IMR-90 (cell line): ENCODE measurements around the gene RNF227. TPM values are rescaled to one million over a fixed set of nuclear protein-coding genes. Genes with fewer than 3 reads are reported as not detected.
A peak's percentile ranks its signal among the peaks of the same experiment; 100 is the strongest.

Source experiments
- ATAC-seq: fragments of 200-7000 bp; cut with Tn5 transposase; 2 replicates; pipeline ENCODE4 v1.9.1; 2020; ENCODE audit warnings: low read depth, mild to moderate bottlenecking, moderate library complexity
- BruUV-seq: library from RNA; stranded (reverse); fragments of 400-500 nt; replicated peaks from 2 replicates; lab custom pipeline; 2021; lab: Mats Ljungman, UMichigan
- CTCF ChIA-PET: fragments of 300-600 bp; formaldehyde crosslinking; extraction: SDS; loops from one replicate; lab custom pipeline; 2021; ENCODE audit warnings: antibody characterized with exemption; lab: Yijun Ruan, JAX
- POLR2A ChIA-PET: fragments of 300-600 bp; sonication (Branson Sonifier 250); formaldehyde crosslinking; loops from one replicate; lab custom pipeline; 2022; ENCODE audit warnings: antibody characterized with exemption; ENCODE audit not compliant: unreplicated experiment; lab: Charles Lee
- DNase-seq: peaks from one replicate; pipeline ENCODE4 v3.0.0; 2013
- H2AFZ ChIP-seq: replicated peaks from 2 replicates; pipeline ENCODE3; 2013; ENCODE audit warnings: low read length, mild to moderate bottlenecking; ENCODE audit not compliant: poor library complexity
- H2AK5ac ChIP-seq: 2 replicates; pipeline ENCODE4 v1.6.1; 2013; ENCODE audit warnings: low read depth, low read length, inconsistent platforms
- H2AK9ac ChIP-seq: replicated peaks from 2 replicates; pipeline ENCODE3; 2013; ENCODE audit warnings: mild to moderate bottlenecking, low read depth, low read length, moderate library complexity; ENCODE audit not compliant: poor library complexity
- H2BK120ac ChIP-seq: 2 replicates; pipeline ENCODE4 v1.6.1; 2013; ENCODE audit warnings: low read depth, low read length, inconsistent platforms
- H2BK15ac ChIP-seq: 3 replicates; pipeline ENCODE4 v1.6.1; 2013; ENCODE audit warnings: low read depth, low read length, inconsistent platforms
- H2BK20ac ChIP-seq: 2 replicates; pipeline ENCODE4 v1.6.1; 2013; ENCODE audit warnings: low read depth, mild to moderate bottlenecking, inconsistent platforms, low read length, moderate library complexity
- H2BK5ac ChIP-seq: 2 replicates; pipeline ENCODE4 v1.6.1; 2013; ENCODE audit warnings: mild to moderate bottlenecking, low read depth, low read length, inconsistent platforms; ENCODE audit not compliant: poor library complexity, severe bottlenecking
- H3K14ac ChIP-seq: replicated peaks from 2 replicates; pipeline ENCODE4 v1.6.1; 2013; ENCODE audit warnings: low read depth, low read length, inconsistent platforms
- H3K18ac ChIP-seq: 2 replicates; pipeline ENCODE4 v1.6.1; 2013; ENCODE audit warnings: low read depth, low read length, control low read depth
- H3K23ac ChIP-seq: 2 replicates; pipeline ENCODE4 v1.6.1; 2013; ENCODE audit warnings: low read depth, low read length, inconsistent platforms
- H3K27ac ChIP-seq: 2 replicates; pipeline ENCODE4 v1.5.1; 2013; ENCODE audit warnings: mild to moderate bottlenecking, control low read depth, low read length; ENCODE audit not compliant: insufficient read depth
- H3K27me3 ChIP-seq: 2 replicates; pipeline ENCODE4 v1.6.1; 2013; ENCODE audit warnings: low read length; ENCODE audit not compliant: control insufficient read depth, insufficient read depth
- H3K36me3 ChIP-seq: 2 replicates; pipeline ENCODE4 v1.6.1; 2013; ENCODE audit warnings: low read length, mixed read lengths; ENCODE audit not compliant: control insufficient read depth, insufficient read depth
- H3K4ac ChIP-seq: 2 replicates; pipeline ENCODE4 v1.6.1; 2013; ENCODE audit warnings: low read depth, low read length, inconsistent platforms
- H3K4me1 ChIP-seq: 2 replicates; pipeline ENCODE4 v1.6.1; 2013; ENCODE audit warnings: low read length, mixed read lengths; ENCODE audit not compliant: control insufficient read depth, insufficient read depth
- H3K4me2 ChIP-seq: 2 replicates; pipeline ENCODE4 v1.6.1; 2013; ENCODE audit warnings: low read depth, mild to moderate bottlenecking, control low read depth, low read length, moderate library complexity
- H3K4me3 ChIP-seq: 2 replicates; pipeline ENCODE4 v1.5.1; 2013; ENCODE audit warnings: low read depth, mild to moderate bottlenecking, control low read depth, low read length, moderate library complexity; ENCODE audit not compliant: insufficient read depth
- H3K56ac ChIP-seq: 2 replicates; pipeline ENCODE4 v1.6.1; 2013; ENCODE audit warnings: low read length, inconsistent platforms; ENCODE audit not compliant: insufficient read depth; ENCODE audit errors: extremely low read depth
- H3K79me1 ChIP-seq, 2 experiments: 2 replicates each; pipeline ENCODE4 v1.6.1; 2013; ENCODE audit warnings: low read length in 2 of 2, inconsistent platforms in 1 of 2, low read depth in 1 of 2
- H3K9ac ChIP-seq: 2 replicates; pipeline ENCODE4 v1.6.1; 2013; ENCODE audit warnings: low read depth, low read length, control low read depth
- H3K9me1 ChIP-seq: 2 replicates; pipeline ENCODE4 v1.6.1; 2013; ENCODE audit warnings: low read length, inconsistent platforms; ENCODE audit not compliant: insufficient read depth
- H3K9me3 ChIP-seq: 2 replicates; pipeline ENCODE4 v1.6.1; 2013; ENCODE audit warnings: low read length; ENCODE audit not compliant: control insufficient read depth, insufficient read depth
- H4K20me1 ChIP-seq: 2 replicates; pipeline ENCODE4 v1.6.1; 2013; ENCODE audit warnings: low read length, inconsistent platforms; ENCODE audit not compliant: insufficient read depth
- H4K5ac ChIP-seq: 2 replicates; pipeline ENCODE4 v1.6.1; 2013; ENCODE audit warnings: mild to moderate bottlenecking, low read depth, low read length, control low read depth
- H4K8ac ChIP-seq, 2 experiments: 2 replicates each; pipeline ENCODE4 v1.6.1; 2013; ENCODE audit warnings: low read depth in 2 of 2, low read length in 2 of 2, control low read depth in 1 of 2, inconsistent platforms in 1 of 2
- H4K91ac ChIP-seq: 2 replicates; pipeline ENCODE4 v1.6.1; 2013; ENCODE audit warnings: low read depth, low read length, inconsistent platforms; ENCODE audit not compliant: insufficient read depth
- BHLHE40 ChIP-seq: fragments of 150-350 bp; IDR thresholded peaks from 2 replicates; pipeline ENCODE4 v1.6.1; 2016; ENCODE audit warnings: mild to moderate bottlenecking, low read depth, low read length
- CHD1 ChIP-seq: IDR thresholded peaks from 2 replicates; pipeline ENCODE4 v1.6.1; 2012; ENCODE audit warnings: low read depth, low read length, improper control_type of control experiment
- ELK1 ChIP-seq: fragments of 150-350 bp; IDR thresholded peaks from 2 replicates; pipeline ENCODE4 v1.6.1; 2016; ENCODE audit warnings: low read depth, mild to moderate bottlenecking, low read length, moderate library complexity, borderline replicate concordance
- MAFK ChIP-seq: IDR thresholded peaks from 2 replicates; pipeline ENCODE4 v1.6.1; 2012; ENCODE audit warnings: low read depth, low read length, improper control_type of control experiment
- MAZ ChIP-seq: IDR thresholded peaks from 2 replicates; pipeline ENCODE4 v1.6.1; 2012; ENCODE audit warnings: low read depth, mild to moderate bottlenecking, low read length, improper control_type of control experiment, moderate library complexity, borderline replicate concordance
- MXI1 ChIP-seq: IDR thresholded peaks from 2 replicates; pipeline ENCODE4 v1.6.1; 2012; ENCODE audit warnings: low read depth, mild to moderate bottlenecking, low read length, moderate library complexity, borderline replicate concordance
- NFE2L2 ChIP-seq: fragments of 150-350 bp; IDR thresholded peaks from 2 replicates; pipeline ENCODE4 v1.6.1; 2016; ENCODE audit warnings: low read depth, mild to moderate bottlenecking, low read length
- POLR2A ChIP-seq: IDR thresholded peaks from 2 replicates; pipeline ENCODE4 v1.6.1; 2012; ENCODE audit warnings: mild to moderate bottlenecking, low read depth, low read length
- RAD21 ChIP-seq: IDR thresholded peaks from 2 replicates; pipeline ENCODE4 v1.6.1; 2012; ENCODE audit warnings: low read length, improper control_type of control experiment
- RCOR1 ChIP-seq: IDR thresholded peaks from 2 replicates; pipeline ENCODE4 v1.6.1; 2012; ENCODE audit warnings: mild to moderate bottlenecking, low read length, improper control_type of control experiment; ENCODE audit not compliant: insufficient replicate concordance
- SMC3 ChIP-seq: fragments of 150-350 bp; IDR thresholded peaks from 2 replicates; pipeline ENCODE4 v1.6.1; 2016; ENCODE audit warnings: low read depth, mild to moderate bottlenecking, antibody characterized with exemption, low read length, moderate library complexity
- WGBS, 2 experiments: methylation state at CpG; one replicate each; pipeline versions ENCODE4 v1.1.5 to v1.1.7; 2013; ENCODE audit warnings: missing lambda C conversion rate in 2 of 2; ENCODE audit not compliant: insufficient read length in 1 of 2; ENCODE audit errors: extremely low coverage in 2 of 2; 5-methylcytosine and 5-hydroxymethylcytosine counted together
- dilution Hi-C: fragments of 300-500 bp; cut with HindIII; formaldehyde crosslinking; loops from one replicate; pipeline ENCODE4 v1.14.3; 2018; ENCODE audit warnings: low sequenced_read_pairs; ENCODE audit not compliant: unreplicated experiment
- in situ Hi-C: fragments of 300-500 bp; cut with MboI; formaldehyde crosslinking; loops from 3 replicates; pipeline ENCODE4 v1.14.3; 2019; ENCODE audit warnings: low sequenced_read_pairs, inconsistent platforms, mixed read lengths
- intact Hi-C: fragments of 100-400 bp; cut with micrococcal nuclease; formaldehyde crosslinking; loops from 2 replicates; pipeline ENCODE4 v1.10.0; 2022
- polyA plus RNA-seq, 3 experiments: library from polyadenylated mRNA; depleted of rRNA; stranded (reverse); fragments of >200 nt; gene quantifications; 2 replicates each; pipeline ENCODE4 v1.2.3, GENCODE V29; 2012; ENCODE audit warnings: low replicate concordance in 1 of 3
- total RNA-seq: library from RNA; depleted of rRNA; stranded (reverse); fragments of >200 nt; gene quantifications from 2 replicates; pipeline ENCODE4 v1.2.3, GENCODE V29; 2012
- TF ChIP-seq, protein P1 (sequence below): fragments of 150-350 bp; IDR thresholded peaks from 2 replicates; pipeline ENCODE4 v1.6.1; 2017; ENCODE audit warnings: mild to moderate bottlenecking, antibody characterized with exemption, low read length, low read depth

The RNF227 gene
- total and polyA plus RNA-seq, 2 of the 4 experiments (the other 2 are of a cell fraction) = 1.3 to 3.1 TPM

DNA sequence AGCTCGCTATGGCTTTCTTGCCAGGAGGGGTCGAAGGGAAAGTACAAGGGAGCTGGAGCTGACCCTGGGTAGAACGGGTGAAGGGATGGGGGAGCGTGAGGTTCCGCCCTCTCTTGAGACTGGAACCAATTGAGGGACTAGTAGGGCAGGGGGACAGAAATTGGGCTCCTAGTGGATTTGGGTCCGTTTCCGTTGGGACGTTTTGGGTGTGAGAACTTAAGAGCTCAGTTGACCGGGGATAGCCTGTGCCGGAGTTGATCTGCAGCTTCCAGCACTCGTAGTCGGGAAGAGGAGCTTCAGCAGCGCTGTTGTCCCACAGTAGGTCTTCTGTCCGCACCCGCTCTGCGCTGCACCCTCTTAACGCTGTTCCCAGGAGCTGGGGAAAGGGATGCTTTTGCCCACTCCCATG, 16.4 kb upstream of the RNF227 start (continued):
- no peak for TF ChIP-seq ELK1

DNA sequence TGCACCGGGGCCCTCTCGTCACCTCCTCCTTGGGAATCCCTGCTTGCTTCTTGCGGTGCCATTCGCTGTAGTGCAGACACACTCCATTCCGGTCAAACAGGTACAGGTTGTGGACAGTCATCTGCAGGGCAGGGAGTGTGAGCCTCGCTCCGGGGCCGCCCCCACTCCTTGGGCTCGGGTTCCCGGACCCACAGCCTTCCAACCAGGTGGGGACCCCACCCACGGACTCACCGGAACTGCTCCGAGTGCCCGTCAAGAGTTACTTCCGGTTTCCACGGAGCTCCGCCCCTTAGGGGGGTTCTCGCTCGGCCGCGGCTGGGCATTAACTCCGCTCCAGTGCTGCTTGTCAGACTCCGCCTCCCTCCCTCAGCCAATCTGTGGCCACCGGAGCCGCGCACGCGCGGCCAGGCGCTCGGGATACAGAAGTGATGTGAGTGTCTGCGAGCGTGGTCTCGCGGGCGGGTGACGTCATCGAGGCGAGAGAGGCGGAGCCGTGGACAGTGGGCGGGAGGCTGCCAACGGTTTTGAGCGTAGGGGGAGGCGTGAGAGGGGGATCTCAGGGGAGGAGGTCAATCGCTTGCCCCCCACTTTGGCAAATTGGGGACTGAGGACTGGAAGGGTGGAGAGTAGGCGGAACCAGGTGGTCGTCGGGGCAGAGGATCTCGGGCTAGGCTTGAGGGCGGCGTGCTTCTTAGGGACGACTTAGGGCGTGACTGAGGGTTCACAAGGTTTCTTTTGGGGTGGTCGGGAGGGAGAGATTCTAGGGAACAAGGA, 15.8 kb upstream of the RNF227 start, which contains the start of the genes CNTROB and TRAPPC1:
Gene CNTROB (plus strand): TSS at position 498 of the 774 bp plus-strand sequence. CDS start 874 bp downstream, outside the sequence.
Gene TRAPPC1 (minus strand): TSS at position 238 of the 774 bp plus-strand sequence. CDS start 117 bp downstream, at position 121.
- H3K27ac ChIP-seq = peak within 1 kb of the TSS; percentile 90
- WGBS, 2 experiments = 0% methylated on average over 7 of the region's 55 CpGs; no CpG with 5 or more reads in 1 of the 2 experiments
- H2AK9ac ChIP-seq = peak within 1 kb of the TSS; percentile 100
- H3K4me1 ChIP-seq = peaks cover 7% of the 10 kb centered on the region; the same call in 1 of the 2 replicates
- H3K4me2 ChIP-seq = peak within 1 kb of the TSS; percentile 95
- H3K14ac ChIP-seq = peak within 1 kb of the TSS; percentile 99
- H3K23ac ChIP-seq = peak within 1 kb of the TSS; percentile 97
- in situ Hi-C loops (no loop called here), dilution Hi-C loops (no loop called here), intact Hi-C loops (loop anchor here (1.0 to 5.0 kb wide), 3 partner anchors 17 to 125 kb away; no protein-coding TSS in a partner anchor)
- H3K56ac ChIP-seq = peak within 1 kb of the TSS; percentile 86
- H3K9ac ChIP-seq = peak within 1 kb of the TSS; percentile 94
- DNase-seq (peak; percentile 99), ATAC-seq (peak; percentile 96)
- no TSS peak for BruUV-seq
- peak within 1 kb of the TSS; percentile 97 for H2AFZ ChIP-seq
- peak within 1 kb of the TSS; percentile 88 for H3K4me3 ChIP-seq
- H4K20me1 ChIP-seq = no peaks in the 10 kb centered on the region; the same call in 1 of the 2 replicates
- POLR2A ChIA-PET = interaction anchor here (0.6 to 1.0 kb wide), 3 partner anchors 14 to 16 kb away, joined by 4 to 9 read pairs (median 6); partner anchors contain the start of gene RNF227
- H3K9me3 ChIP-seq = no peaks in the 10 kb centered on the region
- H4K8ac ChIP-seq = peak within 1 kb of the TSS; percentile 86 to 95
- H2BK15ac ChIP-seq = 0 out of 3 replicates have a peak within 1 kb of the TSS, but pooled peaks have one; percentile 54
- peak within 1 kb of the TSS; percentile 96 for H3K4ac ChIP-seq
- peaks cover 6% of the 10 kb centered on the region; the same call in 1 of the 2 replicates for H3K36me3 ChIP-seq
- H2BK5ac ChIP-seq = peak within 1 kb of the TSS; percentile 83
- H3K27me3 ChIP-seq = no peaks in the 10 kb centered on the region
- CTCF ChIA-PET = no interaction called here
- H3K79me1 ChIP-seq = peaks cover 38 to 67% of the 10 kb centered on the region in 2 experiments
- peak within 1 kb of the TSS; percentile 84 for H4K5ac ChIP-seq
- H3K18ac ChIP-seq = peak within 1 kb of the TSS; percentile 66
- no peak within 1 kb of the TSS; the same call in 1 of the 2 replicates for H2BK20ac ChIP-seq
- H4K91ac ChIP-seq = peak within 1 kb of the TSS; percentile 95
- H2BK120ac ChIP-seq = peak within 1 kb of the TSS; percentile 78
- peaks cover 10% of the 10 kb centered on the region for H3K9me1 ChIP-seq
- peak within 1 kb of the TSS; percentile 99 for H2AK5ac ChIP-seq
- TF ChIP-seq RCOR1 = no peak
- no peak for TF ChIP-seq CHD1
- no peak for TF ChIP-seq RAD21
- TF ChIP-seq BHLHE40 = peak; percentile 60; the same call in 1 of the 2 replicates
- TF ChIP-seq MAFK = no peak
- TF ChIP-seq SMC3 = no peak
- TF ChIP-seq NFE2L2 = no peak
- peak; percentile 84; the same call in 1 of the 2 replicates for TF ChIP-seq MXI1
- peak; percentile 77; the same call in 1 of the 2 replicates for TF ChIP-seq POLR2A
- TF ChIP-seq, protein P1, sequence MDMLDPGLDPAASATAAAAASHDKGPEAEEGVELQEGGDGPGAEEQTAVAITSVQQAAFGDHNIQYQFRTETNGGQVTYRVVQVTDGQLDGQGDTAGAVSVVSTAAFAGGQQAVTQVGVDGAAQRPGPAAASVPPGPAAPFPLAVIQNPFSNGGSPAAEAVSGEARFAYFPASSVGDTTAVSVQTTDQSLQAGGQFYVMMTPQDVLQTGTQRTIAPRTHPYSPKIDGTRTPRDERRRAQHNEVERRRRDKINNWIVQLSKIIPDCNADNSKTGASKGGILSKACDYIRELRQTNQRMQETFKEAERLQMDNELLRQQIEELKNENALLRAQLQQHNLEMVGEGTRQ = no peak
- TF ChIP-seq MAZ = peak; percentile 75; the same call in 1 of the 2 replicates
